GM12872 (cell line): Measurements from ENCODE around the gene MAGI2.

Experiments
- TF ChIP-seq, protein P1 (sequence below): IDR thresholded peaks from 3 replicates; pipeline ENCODE4 v1.5.1; 2011; ENCODE audit warnings: low read depth, mild to moderate bottlenecking, low read length, moderate library complexity; ENCODE audit not compliant: insufficient read depth

MAGI2 gene

GRCh38 chr7:78490524-78490923, 962.9 kb downstream of the MAGI2 start:
- TF ChIP-seq, protein P1, sequence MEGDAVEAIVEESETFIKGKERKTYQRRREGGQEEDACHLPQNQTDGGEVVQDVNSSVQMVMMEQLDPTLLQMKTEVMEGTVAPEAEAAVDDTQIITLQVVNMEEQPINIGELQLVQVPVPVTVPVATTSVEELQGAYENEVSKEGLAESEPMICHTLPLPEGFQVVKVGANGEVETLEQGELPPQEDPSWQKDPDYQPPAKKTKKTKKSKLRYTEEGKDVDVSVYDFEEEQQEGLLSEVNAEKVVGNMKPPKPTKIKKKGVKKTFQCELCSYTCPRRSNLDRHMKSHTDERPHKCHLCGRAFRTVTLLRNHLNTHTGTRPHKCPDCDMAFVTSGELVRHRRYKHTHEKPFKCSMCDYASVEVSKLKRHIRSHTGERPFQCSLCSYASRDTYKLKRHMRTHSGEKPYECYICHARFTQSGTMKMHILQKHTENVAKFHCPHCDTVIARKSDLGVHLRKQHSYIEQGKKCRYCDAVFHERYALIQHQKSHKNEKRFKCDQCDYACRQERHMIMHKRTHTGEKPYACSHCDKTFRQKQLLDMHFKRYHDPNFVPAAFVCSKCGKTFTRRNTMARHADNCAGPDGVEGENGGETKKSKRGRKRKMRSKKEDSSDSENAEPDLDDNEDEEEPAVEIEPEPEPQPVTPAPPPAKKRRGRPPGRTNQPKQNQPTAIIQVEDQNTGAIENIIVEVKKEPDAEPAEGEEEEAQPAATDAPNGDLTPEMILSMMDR: no peak

- TF ChIP-seq, protein P1: no peak
Observed at GRCh38 chr7:78489476-78490240, 963.8 kb downstream of the MAGI2 start.

- TF ChIP-seq, protein P1: no peak
Observed at GRCh38 chr7:78487464-78487863, 966.0 kb downstream of the MAGI2 start.

DNA sequence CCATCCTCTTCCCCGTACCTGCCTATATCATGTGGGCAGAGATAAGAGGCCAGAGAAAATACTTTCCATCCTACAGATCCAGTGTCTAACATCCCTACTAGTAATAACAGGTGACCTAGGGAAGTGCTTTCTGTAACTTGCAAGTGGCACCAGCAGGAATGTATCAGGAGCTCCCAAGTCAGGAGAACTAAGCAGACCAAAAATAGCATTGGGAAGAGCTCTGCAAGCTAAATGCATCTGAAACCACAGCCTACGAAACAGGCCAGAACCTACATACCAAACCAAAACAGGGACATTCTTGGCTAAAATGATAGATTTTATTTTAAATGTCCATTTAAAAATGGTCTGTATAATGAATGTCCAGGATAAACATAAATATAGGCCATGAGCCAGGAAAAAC, 974.1 kb downstream of the MAGI2 start:
- TF ChIP-seq, protein P1: no peak

DNA sequence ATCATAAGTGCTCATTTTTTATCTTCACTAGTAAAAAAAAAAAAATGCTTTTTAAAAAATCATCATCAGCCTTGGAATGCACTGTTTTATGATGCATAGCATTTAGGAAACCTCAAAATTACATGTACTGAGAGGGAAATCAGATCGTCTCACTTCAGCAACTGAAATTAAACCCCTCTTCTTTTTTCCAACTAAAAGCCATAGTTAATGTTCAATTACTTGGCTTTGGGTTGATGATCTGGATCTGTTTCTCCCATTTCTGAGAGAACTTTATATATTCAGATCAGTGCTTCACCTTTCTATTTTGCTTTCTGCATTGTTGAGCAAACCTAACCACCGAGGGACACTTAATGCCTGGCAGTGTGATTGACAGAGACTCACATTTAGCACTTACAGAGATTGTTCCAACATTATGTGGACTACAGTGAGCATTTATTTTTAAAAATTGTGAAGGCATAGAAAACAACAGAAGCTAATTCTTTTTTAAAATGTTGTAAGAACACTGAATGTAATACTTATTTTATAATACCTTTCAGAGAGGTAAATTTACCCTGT, 976.5 kb downstream of the MAGI2 start:
- TF ChIP-seq, protein P1: no peak

- TF ChIP-seq, protein P1: no peak
Observed at GRCh38 chr7:78473571-78474301, 979.7 kb downstream of the MAGI2 start.

GRCh38 chr7:78473021-78473420, 980.4 kb downstream of the MAGI2 start:
- TF ChIP-seq, protein P1: no peak
